Liver (tissue), 9 donors: ENCODE measurements around the gene FBN3. TPM values are rescaled to one million over a fixed set of nuclear protein-coding genes. Genes with fewer than 3 reads are reported as not detected.

Source experiments
- DNase-seq: peaks from one replicate; pipeline ENCODE4 v3.0.0-alpha.2; 2017; ENCODE audit warnings: low spot score
- H3K27ac ChIP-seq, 2 donors: one replicate each; pipeline ENCODE4 v1.7.0; 2013; ENCODE audit warnings: inconsistent platforms in 2 of 2, low read length in 2 of 2, control low read depth in 1 of 2, low read depth in 1 of 2, mild to moderate bottlenecking in 1 of 2
- H3K27me3 ChIP-seq, 4 donors: one replicate each; pipeline versions ENCODE4 v1.6.1 to v1.7.0; 2013; ENCODE audit warnings: low read length in 3 of 4, inconsistent platforms in 1 of 4, mild to moderate bottlenecking in 1 of 4, moderate library complexity in 1 of 4; ENCODE audit not compliant: control insufficient read depth in 4 of 4, insufficient read depth in 4 of 4
- H3K36me3 ChIP-seq, 4 donors: one replicate each; pipeline versions ENCODE4 v1.6.1 to v1.7.0; 2013; ENCODE audit warnings: low read length in 3 of 4, mild to moderate bottlenecking in 3 of 4, low read depth in 1 of 4, moderate library complexity in 1 of 4; ENCODE audit not compliant: control insufficient read depth in 4 of 4, insufficient read depth in 3 of 4
- H3K4me1 ChIP-seq, 4 donors: one replicate each; pipeline versions ENCODE4 v1.6.1 to v1.7.0; 2013; ENCODE audit warnings: low read length in 3 of 4, mild to moderate bottlenecking in 3 of 4, moderate library complexity in 1 of 4; ENCODE audit not compliant: control insufficient read depth in 4 of 4, insufficient read depth in 4 of 4
- H3K4me3 ChIP-seq, 3 donors: one replicate each; pipeline versions ENCODE4 v1.6.1 to v1.7.0; 2013; ENCODE audit warnings: low read length in 3 of 3, control low read depth in 1 of 3, low read depth in 1 of 3, mild to moderate bottlenecking in 1 of 3
- H3K9ac ChIP-seq, 2 donors: one replicate each; pipeline ENCODE4 v1.7.0; 2013; ENCODE audit warnings: low read length in 2 of 2, mild to moderate bottlenecking in 2 of 2, moderate library complexity in 2 of 2, control low read depth in 1 of 2, low read depth in 1 of 2
- H3K9me3 ChIP-seq, 4 donors: one replicate each; pipeline versions ENCODE4 v1.6.1 to v1.7.0; 2013; ENCODE audit warnings: low read length in 3 of 4; ENCODE audit not compliant: control insufficient read depth in 4 of 4
- ATF3 ChIP-seq: IDR thresholded peaks from 2 replicates; pipeline ENCODE4 v1.6.1; 2016; ENCODE audit warnings: antibody characterized with exemption
- CTCF ChIP-seq: fragments of 150-350 bp; IDR thresholded peaks from 2 replicates; pipeline ENCODE4 v1.5.1; 2017; ENCODE audit warnings: improper control_type of control experiment, low read depth, low read length; ENCODE audit not compliant: missing input control
- EGR1 ChIP-seq, 2 donors: IDR thresholded peaks; 2 replicates each; pipeline ENCODE4 v1.6.1; 2016 to 2018; ENCODE audit warnings: antibody characterized with exemption in 2 of 2, low read depth in 2 of 2
- FOXA1 ChIP-seq: IDR thresholded peaks from 2 replicates; pipeline ENCODE4 v1.6.1; 2016; ENCODE audit warnings: antibody characterized with exemption
- FOXA2 ChIP-seq: IDR thresholded peaks from 2 replicates; pipeline ENCODE4 v1.6.1; 2016; ENCODE audit warnings: antibody characterized with exemption
- GABPA ChIP-seq, 2 donors: IDR thresholded peaks in 1 of 2; conservative IDR thresholded peaks in 1 of 2; 2 replicates each; pipeline ENCODE4 v1.6.1; 2016; ENCODE audit warnings: antibody characterized with exemption in 2 of 2, mild to moderate bottlenecking in 1 of 2, moderate library complexity in 1 of 2
- HNF4A ChIP-seq, 2 donors: conservative IDR thresholded peaks; 2 replicates each; pipeline ENCODE4 v1.6.1; 2016; ENCODE audit warnings: antibody characterized with exemption in 2 of 2, mild to moderate bottlenecking in 2 of 2
- HNF4G ChIP-seq: IDR thresholded peaks from 2 replicates; pipeline ENCODE4 v1.6.1; 2016; ENCODE audit warnings: antibody characterized with exemption
- JUND ChIP-seq, 2 donors: IDR thresholded peaks; 2 replicates each; pipeline ENCODE4 v1.6.1; 2016; ENCODE audit warnings: antibody characterized with exemption in 2 of 2
- MAX ChIP-seq: IDR thresholded peaks from 2 replicates; pipeline ENCODE4 v1.6.1; 2016; ENCODE audit warnings: antibody characterized with exemption
- NR2F2 ChIP-seq: IDR thresholded peaks from 2 replicates; pipeline ENCODE4 v1.6.1; 2016; ENCODE audit warnings: antibody characterized with exemption
- RAD21 ChIP-seq, 2 donors: IDR thresholded peaks; 2 replicates each; pipeline ENCODE4 v1.6.1; 2016; ENCODE audit warnings: antibody characterized with exemption in 2 of 2, mild to moderate bottlenecking in 2 of 2
- REST ChIP-seq: IDR thresholded peaks from 2 replicates; pipeline ENCODE4 v1.6.1; 2016; ENCODE audit warnings: antibody characterized with exemption, mild to moderate bottlenecking
- TAF1 ChIP-seq: conservative IDR thresholded peaks from 2 replicates; pipeline ENCODE4 v1.6.1; 2016; ENCODE audit warnings: antibody characterized with exemption, mild to moderate bottlenecking
- YY1 ChIP-seq: IDR thresholded peaks from 2 replicates; pipeline ENCODE4 v1.6.1; 2016; ENCODE audit warnings: antibody characterized with exemption, mild to moderate bottlenecking
- ZBTB33 ChIP-seq: IDR thresholded peaks from 2 replicates; pipeline ENCODE4 v1.6.1; 2016; ENCODE audit warnings: antibody characterized with exemption
- WGBS: extraction: QIAGEN DNeasy Blood & Tissue Kit; methylation state at CpG from one replicate; pipeline ENCODE4 v1.1.7; 2013; 5-methylcytosine and 5-hydroxymethylcytosine counted together
- polyA plus RNA-seq, 2 donors: library from polyadenylated mRNA; stranded (reverse) in 1 of 2; unstranded in 1 of 2; fragments of 200-250 nt in 1 of 2; fragments of >200 nt in 1 of 2; fragmentation: Nextera tagmentation in 1 of 2; extraction: Ambion mirVana in 1 of 2; gene quantifications; one replicate each; pipeline versions ENCODE4 v1.2.1 to v1.2.3, GENCODE V29; 2013 to 2015
- total RNA-seq, 2 donors: library from RNA; depleted of rRNA; stranded (reverse); fragments of >200 nt; gene quantifications; one replicate each; pipeline ENCODE4 v1.2.3, GENCODE V29; 2014
- donor health status: healthy.
- donor health status: healthy.
- donor health status: healthy.
- donor health status: healthy.
- donor health status: healthy.

Gene FBN3
- total RNA-seq = under 1 TPM; under 0.01 to 0.61 TPM
- polyA plus RNA-seq = under 1 TPM in 1 of 2 donors, not detected in 1; 0.08 TPM

- no peak within 1 kb of the TSS for H3K9ac ChIP-seq
- no peak within 1 kb of the TSS for H3K27ac ChIP-seq
- H3K9me3 ChIP-seq = no peaks in the 10 kb centered on the region
- H3K4me3 ChIP-seq = peak within 1 kb of the TSS in 1 of 3 donors; percentile 25
- H3K27me3 ChIP-seq = peaks cover 0 to 9% (median 2%) of the 10 kb centered on the region in 4 donors
- TF ChIP-seq ZBTB33 = no peak
- TF ChIP-seq MAX = no peak
- TF ChIP-seq YY1 = no peak
- no peak for TF ChIP-seq ATF3
- TF ChIP-seq NR2F2 = no peak
- TF ChIP-seq CTCF = no peak
- no peak for TF ChIP-seq FOXA2
- TF ChIP-seq RAD21 (IDR thresholded peaks at IDR 0.05) = no peak
- TF ChIP-seq EGR1 (IDR thresholded peaks at IDR 0.05; ENCODE audit: low read depth in 2 of 2) = no peak
- no peak for TF ChIP-seq REST
- no peak for TF ChIP-seq HNF4A (conservative IDR thresholded peaks at IDR 0.05)
- no peak for TF ChIP-seq FOXA1
- TF ChIP-seq GABPA (IDR thresholded peaks at IDR 0.05 in 1 of 2, conservative IDR thresholded peaks at IDR 0.05 in 1 of 2) = no peak
- TF ChIP-seq TAF1 = no peak
- no peak for TF ChIP-seq JUND (IDR thresholded peaks at IDR 0.05)
- no peak for TF ChIP-seq HNF4G
- no peaks in the 10 kb centered on the region for H3K36me3 ChIP-seq
- peaks cover 0 to 7% (median 4%) of the 10 kb centered on the region in 4 donors for H3K4me1 ChIP-seq
- no peak for DNase-seq
- 7% methylated on average over 72 of the region's 72 CpGs for WGBS
Observed at GRCh38 chr19:8149261-8150094, at the start of gene FBN3. Gene FBN3, minus strand, starts transcription at chr19:8149592. Its CDS starts 2,112 bp downstream, at chr19:8147480.
